Suppressor macrophage (primary cell): ENCODE measurements around the gene METAP1D.
A peak's percentile ranks its signal among the peaks of the same experiment; 100 is the strongest.

ENCODE experiments used
- DNase-seq, 4 experiments: peaks; one replicate each; pipeline ENCODE4 v3.0.0-alpha.2; 2020 to 2022

METAP1D gene

DNA sequence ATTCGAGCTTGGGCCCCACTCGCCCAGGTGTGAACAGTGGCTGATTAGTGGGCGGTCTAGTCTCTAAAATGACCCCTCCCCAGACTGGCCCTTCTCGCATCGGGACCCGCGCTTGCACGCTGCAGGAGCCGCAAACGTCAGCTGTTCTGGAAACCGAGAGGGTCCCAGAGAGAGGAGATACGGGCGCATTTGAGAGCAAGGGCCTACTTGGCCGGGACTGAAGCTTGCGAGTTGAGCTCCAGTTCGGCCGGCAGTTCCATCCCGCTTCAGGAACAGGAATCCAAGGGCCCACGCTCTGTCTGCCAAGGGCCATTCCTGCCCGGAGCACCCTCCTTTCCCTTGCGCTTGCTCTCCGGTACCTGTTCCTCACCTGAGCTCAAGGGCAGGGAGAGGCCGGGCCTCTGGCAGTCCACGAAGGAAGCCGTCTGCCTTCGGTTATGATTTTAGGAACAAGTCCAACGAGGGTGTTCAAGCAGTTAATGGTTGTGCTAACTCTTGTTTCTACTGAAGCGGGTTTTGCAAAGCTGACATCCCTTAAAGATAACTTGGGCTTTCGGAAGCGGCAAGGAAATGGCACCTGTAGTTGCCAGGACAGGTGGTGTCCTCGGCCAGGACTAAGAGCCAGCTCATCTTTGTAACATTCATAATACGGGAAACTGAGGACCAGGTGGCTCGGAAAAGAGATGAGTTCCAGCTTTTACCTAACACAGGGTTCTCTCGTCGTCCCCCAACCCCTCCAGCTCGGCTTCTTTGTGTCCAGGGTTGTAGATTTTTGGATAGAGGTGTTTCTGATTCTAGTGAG is 81.7 kb downstream of the METAP1D start:
- no peak for DNase-seq

DNA sequence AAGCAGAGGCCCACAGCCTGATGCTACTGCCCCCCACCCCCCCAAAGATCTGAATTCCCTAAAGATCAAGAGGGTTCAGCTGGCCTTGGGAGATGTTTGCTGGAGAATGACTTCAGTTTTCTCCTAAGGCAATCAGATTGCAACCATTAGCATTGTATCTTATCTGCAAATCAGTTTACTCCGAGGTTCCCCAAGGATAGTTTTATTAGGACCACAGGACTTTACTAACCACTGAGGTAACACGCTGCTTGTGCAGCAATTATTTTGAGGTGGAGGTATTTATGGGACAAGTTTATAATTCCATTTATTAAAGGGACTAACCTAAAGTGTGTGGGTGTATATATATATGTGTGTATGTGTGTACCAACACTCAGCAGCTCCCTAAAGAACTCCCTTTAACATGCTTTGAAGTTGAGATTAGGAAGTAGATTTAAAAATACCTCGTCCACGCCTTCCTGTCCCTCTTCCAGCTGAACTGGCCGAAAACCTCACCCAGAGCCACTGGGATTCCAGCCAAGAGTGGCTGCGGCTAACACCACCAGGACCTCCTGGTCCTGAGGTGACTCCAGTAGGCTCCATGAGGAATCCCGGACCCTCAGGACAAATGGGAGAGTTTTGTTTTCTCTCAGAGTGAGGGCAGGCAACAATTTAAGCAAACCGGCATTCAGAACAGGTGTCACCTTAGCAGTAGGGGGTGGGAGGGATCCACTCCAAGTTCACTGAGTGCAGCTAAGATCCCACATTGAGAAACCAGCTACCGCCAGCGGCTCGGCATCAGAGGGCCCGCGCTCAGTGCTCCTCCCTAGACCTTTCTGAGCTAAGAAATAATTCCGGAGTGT is 82.6 kb downstream of the METAP1D start:
- no peak for DNase-seq

DNA sequence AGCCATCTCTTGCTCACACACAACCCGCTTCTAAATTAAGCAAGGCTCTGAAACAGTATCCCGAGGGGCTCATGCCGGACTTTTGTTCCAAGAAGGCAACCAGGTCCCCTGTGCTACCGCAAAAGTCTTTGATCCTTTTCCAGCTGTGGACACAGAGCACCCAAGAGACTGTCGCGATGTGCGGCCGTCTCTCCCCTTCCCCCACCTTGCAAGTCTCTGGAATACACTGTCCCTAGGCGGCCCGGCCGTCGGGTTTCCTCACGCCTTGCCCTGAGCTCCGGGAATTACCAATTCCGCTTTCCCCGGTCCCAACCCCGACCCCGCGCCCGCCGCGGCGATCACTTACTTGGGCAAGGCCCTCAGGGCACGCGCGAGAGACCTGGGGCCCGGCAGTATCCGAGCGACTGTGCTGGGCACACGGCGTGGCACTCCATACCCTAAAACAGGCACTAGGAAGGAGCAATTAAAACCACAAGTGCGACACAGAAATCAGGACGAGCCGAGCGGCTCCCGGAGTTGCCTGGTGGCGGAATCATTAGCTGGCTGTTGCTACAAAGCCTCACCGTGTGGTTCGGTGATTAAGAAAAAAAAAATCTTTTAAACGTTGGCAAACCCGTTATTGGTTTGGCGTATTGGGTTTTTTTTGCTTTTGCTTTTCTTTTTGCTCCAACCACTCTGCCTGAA is 83.3 kb downstream of the METAP1D start:
- DNase-seq, result peak in 2 of 4 experiments; percentile 27 to 51

DNA sequence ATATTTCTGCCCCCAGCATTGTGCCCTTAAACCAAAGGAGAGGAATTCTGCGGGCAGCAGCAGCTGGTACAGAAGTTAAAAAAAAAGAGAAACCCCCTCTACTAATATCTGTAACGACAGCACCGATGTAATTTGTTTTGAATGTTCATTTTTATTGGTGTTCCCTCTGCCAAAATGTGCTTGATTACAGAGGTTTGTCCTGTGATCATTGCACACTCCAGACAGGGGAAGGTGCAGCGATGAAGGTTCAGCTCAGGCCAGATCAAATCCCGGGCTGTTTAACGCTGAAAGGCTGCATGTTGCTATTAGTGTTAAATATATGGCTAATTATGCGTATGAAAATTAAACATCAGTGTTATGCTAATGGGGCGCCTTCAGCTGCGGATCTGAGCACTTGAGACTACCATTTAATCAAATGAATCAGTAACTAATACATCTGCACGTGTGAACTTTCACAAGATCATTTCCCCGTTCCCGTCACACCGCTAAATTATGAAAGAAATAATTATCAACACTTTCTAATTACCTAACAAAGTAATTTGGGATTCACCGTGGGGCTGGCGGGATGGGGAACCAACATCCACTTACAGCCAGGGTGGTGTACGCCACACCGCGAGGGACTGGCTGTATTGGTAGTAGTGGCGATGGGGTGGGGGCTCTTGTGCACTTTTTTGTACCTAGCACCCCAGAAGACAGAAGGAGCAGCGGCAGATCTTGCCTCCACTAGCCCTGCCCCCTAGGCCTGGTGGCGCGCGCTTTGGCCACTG is 84.1 kb downstream of the METAP1D start:
- no peak for DNase-seq

DNA sequence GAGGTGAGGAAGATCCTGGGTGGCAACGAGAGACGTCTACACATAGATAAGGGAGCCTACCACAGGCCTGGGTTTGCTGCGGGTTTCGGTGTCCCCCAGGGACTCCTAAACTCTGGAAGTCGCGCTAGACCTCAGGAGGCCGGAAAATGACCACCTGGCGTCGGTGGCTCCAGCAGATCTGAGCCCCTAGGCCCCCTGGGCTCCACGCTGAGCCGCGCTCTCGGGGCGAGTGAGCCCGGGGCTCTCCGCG is 84.6 kb downstream of the METAP1D start:
- peak in 1 of 4 experiments; percentile 15 for DNase-seq

DNA sequence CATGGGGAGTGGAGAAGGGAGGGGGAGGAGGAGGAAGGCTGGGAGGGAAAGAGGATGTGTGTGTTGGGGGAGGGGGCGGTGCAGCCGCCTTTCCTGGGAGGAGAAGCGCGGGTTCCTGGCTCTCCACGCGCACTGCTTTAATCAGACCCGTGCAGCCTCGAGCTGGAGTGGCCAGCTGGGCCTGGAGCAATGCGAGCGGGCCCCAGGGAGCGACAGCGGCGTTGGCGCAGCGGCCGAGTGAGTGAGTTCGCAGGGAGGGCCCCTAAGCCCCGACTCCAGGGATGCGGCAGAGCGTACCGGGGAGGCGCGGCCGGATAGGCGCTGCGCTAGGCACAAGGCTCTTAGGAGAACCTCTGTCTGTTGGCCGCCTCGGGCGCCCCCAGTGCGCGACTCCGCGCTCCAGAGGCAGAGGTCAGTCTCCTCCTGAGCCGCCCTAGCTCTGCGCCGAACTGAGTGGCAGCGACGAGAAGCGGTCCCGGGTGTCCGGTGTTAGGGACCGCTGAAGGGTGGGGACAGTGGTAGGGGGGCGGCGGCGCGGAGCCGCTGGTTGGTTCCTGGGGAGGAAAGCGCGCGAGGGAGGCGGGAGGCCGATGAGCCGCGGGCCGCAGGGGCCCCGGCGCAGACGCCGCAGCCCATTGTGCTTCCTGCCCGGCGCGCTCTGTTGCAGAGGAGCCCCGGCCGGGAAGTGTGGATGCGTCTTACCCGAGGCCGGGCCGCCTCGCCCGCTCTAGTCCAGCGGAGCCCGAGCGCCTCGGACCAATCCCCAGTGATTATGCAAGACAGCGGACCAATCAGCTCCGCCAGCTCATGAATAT is 85.1 kb downstream of the METAP1D start:
- DNase-seq, result peak; percentile 85 to 92 (median 92)

DNA sequence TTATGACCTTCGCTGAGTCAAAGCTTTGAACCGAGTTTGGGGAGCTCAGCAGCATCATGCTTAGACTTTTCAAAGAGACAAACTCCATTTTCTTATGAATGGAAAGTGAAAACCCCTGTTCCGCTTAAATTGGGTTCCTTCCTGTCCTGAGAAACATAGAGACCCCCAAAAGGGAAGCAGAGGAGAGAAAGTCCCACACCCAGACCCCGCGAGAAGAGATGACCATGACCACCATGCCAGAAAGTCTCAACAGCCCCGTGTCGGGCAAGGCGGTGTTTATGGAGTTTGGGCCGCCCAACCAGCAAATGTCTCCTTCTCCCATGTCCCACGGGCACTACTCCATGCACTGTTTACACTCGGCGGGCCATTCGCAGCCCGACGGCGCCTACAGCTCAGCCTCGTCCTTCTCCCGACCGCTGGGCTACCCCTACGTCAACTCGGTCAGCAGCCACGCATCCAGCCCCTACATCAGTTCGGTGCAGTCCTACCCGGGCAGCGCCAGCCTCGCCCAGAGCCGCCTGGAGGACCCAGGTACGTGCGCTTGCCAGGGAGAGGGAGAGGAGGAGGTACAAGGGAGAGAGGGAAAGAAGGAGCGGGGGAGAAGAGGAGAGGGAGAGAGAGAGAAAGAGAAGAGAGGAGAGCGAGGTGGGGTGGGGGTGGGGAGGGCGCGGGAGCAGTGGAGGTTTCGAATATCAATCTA is 85.9 kb downstream of the METAP1D start, which contains the start of gene DLX1:
TSS of gene DLX1 (plus strand) at position 48 of the 700 bp plus-strand sequence. CDS start at position 219, 171 bp downstream.
- DNase-seq, result peak in 2 of 4 experiments; percentile 20 to 23

DNA sequence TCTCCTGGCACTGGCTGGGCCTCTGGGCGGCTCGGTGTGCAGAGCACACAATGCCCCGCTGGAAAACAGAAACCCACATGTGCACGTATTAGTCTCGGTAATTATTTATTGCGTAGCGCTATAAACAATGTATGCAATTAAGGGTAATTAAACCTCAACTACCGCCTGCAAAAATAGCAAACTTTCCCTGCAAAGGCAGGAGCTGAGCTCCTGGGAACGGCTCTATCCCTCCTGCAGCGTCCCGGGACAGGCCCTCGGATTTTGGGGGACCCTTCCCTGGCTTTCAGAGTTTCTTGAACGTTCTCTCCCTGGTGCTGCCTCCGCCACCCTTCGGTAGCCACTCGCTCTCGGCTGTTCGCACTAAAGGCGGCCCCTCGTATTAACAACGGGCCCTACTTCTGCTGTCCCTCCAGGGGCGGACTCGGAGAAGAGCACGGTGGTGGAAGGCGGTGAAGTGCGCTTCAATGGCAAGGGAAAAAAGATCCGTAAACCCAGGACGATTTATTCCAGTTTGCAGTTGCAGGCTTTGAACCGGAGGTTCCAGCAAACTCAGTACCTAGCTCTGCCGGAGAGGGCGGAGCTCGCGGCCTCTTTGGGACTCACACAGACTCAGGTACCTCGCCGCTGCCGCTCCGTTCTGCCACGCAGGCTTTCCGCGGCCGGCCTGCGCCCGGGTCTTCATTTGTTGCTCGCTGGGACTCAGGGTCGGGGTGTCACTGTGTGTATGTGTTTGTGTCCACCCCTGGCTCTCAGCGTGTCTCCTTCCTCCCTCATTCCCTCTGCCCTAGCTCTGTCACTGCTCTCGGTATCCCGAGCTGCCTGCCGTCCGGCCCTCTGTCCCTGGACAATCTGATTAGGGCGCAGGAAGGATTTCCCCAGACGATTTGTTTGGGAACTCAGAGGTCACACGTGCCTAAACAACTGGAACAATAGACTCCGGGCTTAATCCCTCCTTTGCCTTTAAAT is 86.8 kb downstream of the METAP1D start:
- DNase-seq, result peak in 2 of 4 experiments; percentile 39

DNA sequence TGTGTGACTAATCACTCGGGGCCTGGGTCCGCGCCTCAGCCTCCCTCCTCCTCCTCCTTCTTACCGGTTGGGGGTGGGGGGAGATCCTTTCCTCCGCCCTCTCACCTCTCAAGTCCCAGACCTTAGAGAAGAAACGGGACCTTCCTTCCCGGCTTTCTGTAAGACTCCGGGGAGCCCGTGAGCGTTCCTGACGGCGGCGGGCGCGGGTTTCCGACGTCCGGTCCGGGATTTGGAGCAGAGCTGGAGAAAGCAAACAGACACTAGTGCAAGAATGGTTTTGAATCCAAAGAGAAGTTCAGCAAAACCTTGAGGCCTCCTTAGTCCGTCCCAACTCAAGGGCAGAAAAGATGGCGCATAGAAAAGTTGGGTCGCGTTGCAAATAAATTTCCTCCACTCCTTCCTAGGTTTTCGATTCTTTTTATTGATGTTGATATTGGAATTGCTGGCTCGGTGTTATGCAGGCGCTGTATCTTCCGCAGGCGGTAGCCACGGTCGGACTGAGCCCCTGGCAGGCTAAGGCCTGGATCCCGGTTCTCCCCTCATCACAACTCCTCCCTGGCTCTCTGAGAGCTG is 87.5 kb downstream of the METAP1D start:
- DNase-seq, result peak in 1 of 4 experiments; percentile 38

DNA sequence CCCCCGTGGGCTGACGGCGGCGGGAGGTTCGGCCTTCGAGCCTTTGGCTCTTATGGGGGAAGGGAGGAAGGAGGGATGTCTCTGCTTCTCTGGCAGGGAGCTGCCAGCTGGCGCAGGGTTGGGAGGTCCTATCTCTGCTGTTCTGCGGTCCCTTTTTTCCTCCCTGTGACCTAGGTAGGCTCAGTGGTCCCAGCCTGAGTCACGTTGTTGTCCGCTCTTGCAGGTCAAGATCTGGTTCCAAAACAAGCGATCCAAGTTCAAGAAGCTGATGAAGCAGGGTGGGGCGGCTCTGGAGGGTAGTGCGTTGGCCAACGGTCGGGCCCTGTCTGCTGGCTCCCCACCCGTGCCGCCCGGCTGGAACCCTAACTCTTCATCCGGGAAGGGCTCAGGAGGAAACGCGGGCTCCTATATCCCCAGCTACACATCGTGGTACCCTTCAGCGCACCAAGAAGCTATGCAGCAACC is 88.1 kb downstream of the METAP1D start:
- DNase-seq, result no peak

DNA sequence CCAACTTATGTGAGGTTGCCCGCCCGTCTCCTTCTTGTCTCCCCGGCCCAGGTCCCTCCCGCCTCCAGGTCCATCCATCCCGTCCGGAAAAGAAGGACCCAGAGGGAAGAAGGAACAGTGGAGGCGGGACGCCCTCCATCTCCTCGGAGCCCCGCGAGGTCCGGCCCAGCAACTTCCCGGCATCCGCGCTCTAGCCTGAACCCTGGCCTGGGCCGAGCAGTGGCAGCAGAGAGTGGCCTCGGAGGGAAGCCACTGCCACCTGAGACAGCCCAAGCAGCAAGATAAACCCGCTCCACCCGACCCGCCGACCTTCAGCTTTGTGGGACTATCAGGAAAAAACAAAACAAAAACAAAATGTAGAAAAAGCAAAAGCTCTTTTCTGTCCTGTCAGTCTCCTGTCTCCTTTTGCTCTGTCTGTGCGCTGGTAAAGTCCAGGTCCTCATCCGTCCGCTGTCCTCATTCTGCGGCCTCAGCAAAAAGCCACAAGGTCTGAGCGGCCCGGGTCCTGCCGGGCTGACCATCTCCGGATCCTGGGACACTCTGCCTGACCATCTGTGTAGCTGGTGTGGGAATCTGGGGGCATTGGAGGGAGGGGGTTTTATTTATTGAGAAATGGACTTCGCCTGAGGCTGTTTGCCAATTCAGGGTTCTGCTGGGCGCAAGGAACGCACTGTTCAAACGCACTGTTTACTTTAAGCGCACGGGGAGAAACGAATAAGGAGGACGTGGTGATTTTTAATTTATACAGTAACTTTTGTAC is 88.7 kb downstream of the METAP1D start:
- no peak for DNase-seq

DNA sequence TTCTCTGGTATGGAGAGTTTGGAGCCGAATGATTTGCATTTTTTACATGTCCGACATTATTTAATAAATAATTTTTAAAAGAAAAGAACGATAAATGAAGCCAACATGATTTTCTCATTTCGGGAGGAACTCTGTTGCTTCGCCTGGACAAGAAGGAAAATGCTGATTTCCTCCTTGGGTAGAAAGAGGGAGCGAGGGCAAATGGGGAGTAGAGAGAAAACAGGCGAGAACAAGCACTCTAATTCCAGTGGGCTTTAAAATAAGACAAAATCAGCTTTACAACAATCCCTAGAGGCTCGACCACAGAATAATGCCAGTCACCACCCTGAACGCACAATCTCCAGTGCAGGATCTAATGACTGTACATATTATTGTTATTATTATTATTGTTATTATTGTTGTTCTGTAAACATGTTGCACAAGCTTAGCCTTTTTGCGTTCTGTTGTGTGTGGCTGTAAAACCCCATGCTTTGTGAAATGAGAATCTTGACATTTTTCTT is 89.3 kb downstream of the METAP1D start:
- no peak for DNase-seq

DNA sequence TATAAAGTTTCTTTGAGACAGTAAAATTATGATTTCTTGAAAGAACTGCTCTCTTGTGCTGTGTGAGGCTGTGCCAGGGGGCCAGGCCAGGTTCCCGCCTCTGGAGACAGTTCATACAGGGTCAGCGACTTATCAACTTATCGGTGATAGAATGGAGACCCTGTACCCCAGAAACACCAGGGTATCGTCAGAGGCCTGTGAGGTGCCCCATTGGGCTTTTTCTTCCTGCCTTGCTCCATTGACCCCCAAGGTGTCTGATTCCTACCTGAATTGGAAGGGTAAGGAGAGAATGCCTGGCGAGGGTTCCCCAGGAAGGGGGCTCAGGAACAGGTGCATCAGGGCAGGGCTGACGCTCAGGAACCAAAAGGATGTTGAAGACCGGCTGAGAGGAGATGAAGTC is 89.9 kb downstream of the METAP1D start:
- DNase-seq, result no peak

DNA sequence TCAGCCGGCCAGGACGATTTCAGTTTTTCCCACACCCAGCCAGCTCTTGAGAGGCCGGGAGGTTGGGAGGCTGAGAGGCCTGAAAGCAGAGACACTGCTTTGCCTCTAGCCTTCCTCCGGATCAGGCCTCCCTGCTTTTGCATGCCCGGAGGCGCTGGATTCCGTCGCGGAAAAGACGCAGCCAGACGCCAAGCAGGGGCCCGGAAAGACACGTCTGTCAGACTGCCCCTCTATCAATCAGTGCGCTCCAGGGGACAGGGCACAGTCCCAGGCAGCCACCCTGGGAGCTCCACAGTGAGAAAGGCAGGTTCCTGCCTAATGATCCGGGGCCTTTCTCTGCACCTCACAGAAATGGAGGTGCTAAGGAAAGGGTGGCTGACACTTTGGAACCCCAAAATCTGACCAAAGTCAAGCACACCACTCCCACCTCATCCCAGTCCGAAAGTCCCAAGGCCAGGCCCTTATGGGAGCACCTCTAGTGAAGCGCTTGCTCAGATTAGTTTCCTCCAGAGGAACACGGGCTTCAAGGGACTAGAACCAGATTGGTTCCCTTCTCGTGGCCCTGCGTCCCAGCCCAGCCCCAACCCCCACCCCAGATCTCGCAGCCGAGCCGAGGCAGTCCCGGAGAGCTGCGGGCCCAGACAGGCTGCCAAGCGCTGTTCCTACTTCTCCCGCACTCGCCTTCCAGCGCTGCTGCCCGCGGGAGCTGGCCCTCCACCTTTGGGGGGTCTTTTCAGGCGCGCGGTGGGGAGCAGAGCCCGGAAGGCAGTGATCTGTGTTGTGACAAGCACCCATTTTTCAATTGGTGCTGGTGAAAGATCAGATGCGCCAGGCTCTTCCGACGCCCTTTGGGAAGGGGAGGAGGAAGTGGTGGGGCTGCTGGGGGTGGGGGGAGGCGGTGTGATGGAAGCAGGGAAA is 90.5 kb downstream of the METAP1D start:
- DNase-seq, result no peak

DNA sequence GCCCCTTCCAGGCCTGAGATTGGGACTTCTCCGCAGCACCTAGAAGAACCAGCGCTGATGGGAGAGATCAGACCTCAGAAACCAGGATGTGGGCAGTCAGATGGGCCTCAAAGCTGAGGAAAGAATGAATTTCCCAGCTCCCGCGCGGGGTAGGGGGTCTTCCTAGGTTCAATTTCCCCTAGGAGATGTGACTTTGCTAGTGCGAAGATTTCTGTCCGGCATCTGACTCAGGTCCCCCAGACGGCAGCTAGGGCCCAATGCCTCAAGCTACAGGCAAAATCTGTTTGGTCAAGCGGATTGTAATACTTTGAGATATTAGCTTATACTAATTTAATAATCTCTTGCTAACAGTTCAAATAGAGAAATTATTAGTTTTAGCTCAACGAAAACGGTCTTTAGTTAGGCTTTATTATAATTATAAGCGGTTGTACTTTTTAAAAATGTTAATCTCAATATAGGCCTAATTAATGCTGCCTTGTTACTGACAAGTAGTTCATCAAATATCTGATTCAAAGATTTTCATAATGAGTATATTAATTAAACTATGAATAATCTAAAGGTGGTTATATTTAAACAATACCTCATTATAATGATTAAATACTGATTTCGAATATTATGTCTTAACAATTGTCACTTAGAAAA is 91.4 kb downstream of the METAP1D start:
- no peak for DNase-seq

DNA sequence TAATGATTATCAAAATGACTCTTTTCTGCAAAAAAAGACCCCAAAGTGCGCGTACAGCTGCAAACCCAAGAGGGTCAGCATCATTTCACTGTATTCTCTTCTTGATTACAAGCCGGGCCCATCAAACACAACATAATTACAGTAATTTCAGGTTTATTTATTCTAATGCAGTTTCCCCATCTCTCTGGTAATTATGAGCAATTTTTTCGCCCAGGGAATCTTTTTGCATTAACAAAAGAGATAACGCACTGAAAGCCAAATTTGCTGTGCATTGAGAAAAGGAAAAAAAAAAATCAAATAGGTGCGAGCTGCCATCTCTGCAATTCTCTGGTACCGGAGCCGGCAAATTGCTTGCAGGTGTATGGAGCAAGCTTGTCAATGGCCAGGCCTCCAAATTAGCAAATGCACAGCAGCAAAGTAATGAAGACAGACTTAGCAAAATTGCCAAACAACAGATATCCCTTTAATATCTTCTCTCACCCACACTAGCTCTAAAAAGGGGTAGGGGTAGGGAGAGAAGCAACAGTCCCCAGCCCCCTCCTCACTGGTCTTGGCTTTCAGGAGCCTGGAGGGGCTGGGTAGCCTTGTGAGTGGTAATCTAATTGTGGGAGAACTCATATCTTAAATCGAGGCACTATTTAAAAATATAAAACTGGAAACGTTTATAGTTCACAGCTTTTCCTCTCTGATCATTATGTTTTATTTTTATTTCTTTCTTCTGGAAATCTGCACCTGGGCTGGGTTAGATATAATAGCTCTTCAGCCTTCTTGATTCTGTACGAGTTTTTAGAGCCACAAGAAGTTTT is 92.2 kb downstream of the METAP1D start:
- no peak for DNase-seq
